Left lung (tissue), 10 donors: ENCODE data around the gene MAP4K1. TPM values are rescaled to one million over a fixed set of nuclear protein-coding genes. Genes with fewer than 3 reads are reported as not detected.
A peak's percentile ranks its signal among the peaks of the same experiment; 100 is the strongest.
"Not testable (repeated sequence)": the region's sequence is repeated elsewhere in the genome, so short reads cannot be mapped to it uniquely, and the experiment has no call there.

Experiments used
- ATAC-seq: fragments of 200-7000 bp; cut with Tn5 transposase; one replicate; pipeline ENCODE4 v1.9.1; 2020; ENCODE audit warnings: moderate library complexity
- DNase-seq, 4 donors: peaks; one replicate each; pipeline ENCODE4 v3.0.0-alpha.2; 2013 to 2020
- H3K27ac ChIP-seq, 2 donors: fragments of 200-600 bp; sonication (generic) in 1 of 2; one replicate each; pipeline versions ENCODE4 v1.5.0 to v1.8.0; 2020 to 2021
- H3K27me3 ChIP-seq, 2 donors: fragments of 200-600 bp; sonication (generic) in 1 of 2; one replicate each; pipeline versions ENCODE4 v1.5.0 to v1.8.0; 2020 to 2021
- H3K36me3 ChIP-seq, 2 donors: fragments of 200-600 bp; sonication (generic) in 1 of 2; one replicate each; pipeline versions ENCODE4 v1.5.0 to v1.8.0; 2020 to 2021
- H3K4me1 ChIP-seq, 2 donors: fragments of 200-600 bp; one replicate each; pipeline ENCODE4 v1.8.0; 2021
- H3K4me3 ChIP-seq, 2 donors: fragments of 200-600 bp; sonication (generic) in 1 of 2; one replicate each; pipeline versions ENCODE4 v1.5.0 to v1.8.0; 2020 to 2021; ENCODE audit warnings: mild to moderate bottlenecking in 1 of 2
- H3K9me3 ChIP-seq, 2 donors: fragments of 200-600 bp; sonication (generic) in 1 of 2; one replicate each; pipeline versions ENCODE4 v1.5.0 to v1.8.0; 2020 to 2021
- CTCF ChIP-seq, 2 donors: fragments of 200-600 bp; sonication (generic) in 1 of 2; IDR thresholded peaks; one replicate each; pipeline versions ENCODE4 v1.5.0 to v1.8.0; 2021; ENCODE audit warnings: antibody characterized with exemption in 2 of 2
- intact Hi-C, 2 donors: fragments of 100-400 bp; cut with DNase I; formaldehyde crosslinking; loops; one replicate each; pipeline versions ENCODE4 v1.11.2 to v1.14.2; 2022
- polyA plus RNA-seq, 6 donors: library from polyadenylated mRNA; unstranded; fragments of 120-200 nt; gene quantifications; one replicate each; pipeline ENCODE4 v1.2.1, GENCODE V29; 2013; ENCODE audit not compliant: insufficient read length in 6 of 6
- total RNA-seq, 2 donors: library from RNA; stranded (reverse); fragmentation: NEBNext Ultra II Directional; extraction: Animal tissue kit (Norgen Biotek cat#: 25700); gene quantifications; one replicate each; pipeline ENCODE4 v1.2.1, GENCODE V29; 2021
- donor health status: DM: no; HTN: yes; CAD: no.
- donor health status: DM: no; HTN: no; CAD: no.

MAP4K1 gene
- total and polyA plus RNA-seq, 8 donors: 3.1 to 10.7 (median 4.4) TPM

- no peak overlapping the region for H3K4me3 ChIP-seq
- DNase-seq (peak in 1 of 4 donors; percentile 4), ATAC-seq (no peak)
- H3K4me1 ChIP-seq: no peaks in the 10 kb centered on the region
- no peak for TF ChIP-seq CTCF (IDR thresholded peaks at IDR 0.05)
- H3K27ac ChIP-seq: no peak overlapping the region
- H3K27me3 ChIP-seq: peaks cover 0 to 8% of the 10 kb centered on the region in 2 donors
- H3K36me3 ChIP-seq: no peaks in the 10 kb centered on the region
- intact Hi-C loops: no loop called here
- H3K9me3 ChIP-seq: no peaks in the 10 kb centered on the region
Observed at GRCh38 chr19:38556521-38557174, 61.1 kb downstream of the MAP4K1 start.

- Histone ChIP-seq H3K27me3 (no peaks in the 10 kb centered on the region), H3K36me3 (no peaks in the 10 kb centered on the region), H3K4me1 (no peaks in the 10 kb centered on the region), H3K4me3 (no peak overlapping the region), H3K9me3 (no peaks in the 10 kb centered on the region), H3K27ac (no peak overlapping the region)
- no peak for DNase-seq
- intact Hi-C loops: no loop called here
- ATAC-seq: no peak
- no peak for TF ChIP-seq CTCF (IDR thresholded peaks at IDR 0.05)
Observed at GRCh38 chr19:38555200-38555599, 62.6 kb downstream of the MAP4K1 start.

- no peak overlapping the region for H3K27ac ChIP-seq
- no peaks in the 10 kb centered on the region for H3K27me3 ChIP-seq
- H3K4me1 ChIP-seq: no peaks in the 10 kb centered on the region
- no peaks in the 10 kb centered on the region for H3K9me3 ChIP-seq
- no peak for TF ChIP-seq CTCF (IDR thresholded peaks at IDR 0.05)
- intact Hi-C loops: no loop called here
- no peak for ATAC-seq
- DNase-seq: no peak
- no peaks in the 10 kb centered on the region for H3K36me3 ChIP-seq
- H3K4me3 ChIP-seq: no peak overlapping the region
Observed at GRCh38 chr19:38554676-38555141, 63.0 kb downstream of the MAP4K1 start.

- H3K27ac ChIP-seq, ATAC-seq, H3K36me3 ChIP-seq, intact Hi-C loops, H3K4me3 ChIP-seq, H3K4me1 ChIP-seq, H3K27me3 ChIP-seq, H3K9me3 ChIP-seq: not testable (repeated sequence)
- peak in 1 of 4 donors; percentile 0 for DNase-seq
Observed at GRCh38 chr19:38553239-38553638, 64.5 kb downstream of the MAP4K1 start.

GRCh38 chr19:38551450-38551813 lies 66.3 kb downstream of the MAP4K1 start:
- H3K27ac ChIP-seq: no peak overlapping the region
- intact Hi-C loops: no loop called here
- no peaks in the 10 kb centered on the region for H3K36me3 ChIP-seq
- no peak for DNase-seq
- H3K9me3 ChIP-seq: no peaks in the 10 kb centered on the region
- H3K4me3 ChIP-seq: no peak overlapping the region
- no peak for ATAC-seq
- H3K27me3 ChIP-seq: no peaks in the 10 kb centered on the region
- TF ChIP-seq CTCF (IDR thresholded peaks at IDR 0.05): no peak
- H3K4me1 ChIP-seq: no peaks in the 10 kb centered on the region

- intact Hi-C loops: no loop called here
- no peak for TF ChIP-seq CTCF (IDR thresholded peaks at IDR 0.05)
- H3K27ac ChIP-seq: no peak overlapping the region
- H3K4me1 ChIP-seq: no peaks in the 10 kb centered on the region
- H3K27me3 ChIP-seq: no peaks in the 10 kb centered on the region
- ATAC-seq (no peak), DNase-seq (no peak)
- no peak overlapping the region for H3K4me3 ChIP-seq
- no peaks in the 10 kb centered on the region for H3K36me3 ChIP-seq
- H3K9me3 ChIP-seq: no peaks in the 10 kb centered on the region
Observed at GRCh38 chr19:38550376-38550775, 67.4 kb downstream of the MAP4K1 start.
